Left ventricle myocardium superior (tissue), 1 donor: Measurements from ENCODE around the gene TBC1D5. TPM values are rescaled to one million over a fixed set of nuclear protein-coding genes. Genes with fewer than 3 reads are reported as not detected.
"Not testable (repeated sequence)": the region's sequence is repeated elsewhere in the genome, so short reads cannot be mapped to it uniquely, and the experiment has no call there.

Source experiments
- ATAC-seq: fragments of 200-7000 bp; cut with Tn5 transposase; one replicate; pipeline ENCODE4 v1.9.1; 2020; ENCODE audit warnings: mild to moderate bottlenecking, moderate library complexity
- DNase-seq: peaks from one replicate; pipeline ENCODE4 v3.0.0-alpha.2; 2020
- intact Hi-C: fragments of 100-400 bp; cut with micrococcal nuclease; formaldehyde crosslinking; loops from one replicate; pipeline ENCODE4 v1.11.0; 2022
- total RNA-seq: library from RNA; stranded (reverse); fragmentation: NEBNext Ultra II Directional; extraction: Animal tissue kit (Norgen Biotek cat#: 25700); gene quantifications from one replicate; pipeline ENCODE4 v1.2.1, GENCODE V29; 2021
- donor health status: DM: no; HTN: yes; CAD: no; lungs with severe emphysema.

Gene TBC1D5
- total RNA-seq, 1 donor from 2014 or later: 27.1 TPM

DNA sequence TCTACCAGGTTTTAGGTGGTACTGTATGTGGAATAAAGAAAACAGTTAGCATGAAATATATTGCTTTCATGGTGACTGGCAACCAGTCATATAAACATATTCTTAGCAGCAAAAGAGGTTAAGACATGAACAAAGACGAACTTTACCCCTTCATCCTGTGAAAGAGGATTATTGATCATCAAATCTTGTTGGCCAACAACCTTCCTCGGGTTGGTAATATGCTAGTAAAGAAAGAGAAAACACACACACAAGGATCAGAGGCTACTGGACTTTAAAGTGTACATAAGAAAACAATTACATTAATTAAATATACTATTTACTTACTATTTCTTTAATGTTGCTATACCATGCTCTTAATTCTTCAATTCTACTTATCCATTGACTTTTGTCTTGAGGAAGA lies 337.9 kb downstream of the TBC1D5 start:
- intact Hi-C loops: no loop called here
- no peak for ATAC-seq
- no peak for DNase-seq

DNA sequence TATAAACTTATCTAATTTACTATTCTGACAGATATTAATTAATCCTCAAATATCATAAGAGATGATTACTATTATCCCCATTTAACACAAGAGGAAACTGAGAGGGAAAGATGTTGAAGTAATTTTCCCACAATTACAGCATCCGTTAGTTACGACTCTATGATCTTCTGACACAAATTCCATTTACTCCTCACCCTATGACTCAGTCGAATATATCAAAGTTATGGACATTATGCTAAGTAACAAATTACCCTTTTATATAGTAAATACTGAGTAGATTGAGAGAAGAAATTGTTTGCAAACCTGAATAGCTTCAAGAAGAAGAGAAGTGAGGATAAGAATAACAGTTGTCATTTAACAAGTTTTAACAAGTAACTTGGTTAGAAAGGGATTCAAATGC lies 340.0 kb downstream of the TBC1D5 start:
- no peak for ATAC-seq
- no peak for DNase-seq
- intact Hi-C loops: no loop called here

DNA sequence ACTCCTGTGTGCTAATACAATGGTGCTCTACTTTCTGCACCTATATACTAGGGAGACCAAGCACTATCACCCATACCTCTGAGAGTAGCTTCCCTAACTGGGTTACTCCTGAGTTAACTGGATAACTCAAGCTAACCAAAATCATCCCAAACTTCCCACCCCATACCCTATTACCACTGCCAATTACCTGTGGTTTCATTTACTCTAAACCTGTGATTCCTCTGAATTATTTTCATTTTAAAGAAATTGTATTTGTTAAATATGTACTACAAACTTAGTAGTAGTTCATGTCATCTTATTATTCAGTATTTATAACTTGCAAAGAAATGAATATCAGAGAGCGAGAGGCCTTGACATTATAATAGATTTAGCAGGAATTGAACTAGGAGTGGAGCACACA lies 340.5 kb downstream of the TBC1D5 start:
- DNase-seq (no peak), ATAC-seq (no peak)
- intact Hi-C loops: no loop called here

DNA sequence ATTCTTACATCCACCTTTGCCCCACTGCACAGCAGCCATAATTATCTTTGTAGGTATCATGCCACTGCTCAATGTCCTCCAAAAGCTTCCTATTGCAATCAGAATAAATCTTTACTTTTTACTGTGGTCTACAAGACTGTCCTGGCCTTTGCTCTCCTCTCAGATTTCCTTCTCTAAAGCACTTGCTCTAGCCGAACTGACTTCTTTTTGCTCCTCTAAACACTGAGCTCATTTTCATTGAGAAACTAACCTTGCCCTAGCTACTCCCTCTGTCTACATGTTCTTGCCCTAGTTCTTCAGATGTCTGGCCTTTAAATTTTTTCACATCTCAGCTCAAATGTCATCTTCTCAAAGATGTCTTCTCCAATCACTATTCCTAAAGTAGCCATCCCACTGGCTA lies 342.8 kb downstream of the TBC1D5 start:
- no peak for ATAC-seq
- intact Hi-C loops: no loop called here
- no peak for DNase-seq

DNA sequence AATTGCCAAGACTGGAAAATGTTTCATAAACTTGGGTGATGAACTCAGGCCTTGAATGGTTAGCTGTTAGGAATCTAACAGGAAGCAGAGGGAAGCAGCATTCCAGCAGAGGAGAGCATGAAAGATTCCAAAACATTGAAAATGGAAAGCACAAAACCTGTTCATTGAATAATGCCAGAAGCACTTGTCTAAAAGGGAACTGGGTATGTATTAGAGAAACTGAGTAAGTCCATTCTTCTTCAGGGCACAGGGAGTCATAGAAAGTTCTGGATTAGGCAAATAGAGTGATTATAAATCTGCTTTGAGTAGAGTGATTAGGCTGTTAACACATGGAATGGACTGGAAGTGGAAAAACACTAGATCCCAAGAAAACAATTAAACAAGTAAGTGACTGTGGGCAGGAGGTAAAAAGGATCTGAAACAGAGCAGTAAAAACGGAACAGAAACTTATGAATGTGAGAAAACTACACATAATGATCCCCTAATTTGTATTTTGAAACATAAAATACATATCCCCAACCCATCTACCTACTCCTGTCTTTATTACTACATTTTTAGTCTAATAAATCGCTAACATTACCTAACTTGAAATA lies 343.4 kb downstream of the TBC1D5 start:
- ATAC-seq (no peak), DNase-seq (no peak)
- intact Hi-C loops: no loop called here

DNA sequence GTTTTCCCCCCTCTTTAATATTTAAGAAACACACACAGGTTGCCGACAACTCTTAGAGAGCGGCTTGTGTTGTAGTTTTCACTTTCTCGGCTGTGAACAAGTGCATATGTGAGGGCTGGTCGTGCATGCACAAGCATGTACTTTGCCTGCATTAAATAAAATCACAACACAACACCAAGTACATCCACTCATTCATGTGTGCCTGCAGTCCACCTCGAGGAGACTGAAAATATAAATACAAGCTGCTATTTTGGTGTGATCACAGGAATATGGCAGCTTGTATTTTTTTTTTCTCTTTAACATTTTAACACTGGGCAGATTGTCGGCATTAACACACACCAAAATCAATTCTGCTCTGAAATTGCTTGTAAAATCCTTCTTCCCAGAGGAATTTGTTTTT lies 346.4 kb downstream of the TBC1D5 start:
- DNase-seq (no peak), ATAC-seq (no peak)
- intact Hi-C loops: no loop called here

DNA sequence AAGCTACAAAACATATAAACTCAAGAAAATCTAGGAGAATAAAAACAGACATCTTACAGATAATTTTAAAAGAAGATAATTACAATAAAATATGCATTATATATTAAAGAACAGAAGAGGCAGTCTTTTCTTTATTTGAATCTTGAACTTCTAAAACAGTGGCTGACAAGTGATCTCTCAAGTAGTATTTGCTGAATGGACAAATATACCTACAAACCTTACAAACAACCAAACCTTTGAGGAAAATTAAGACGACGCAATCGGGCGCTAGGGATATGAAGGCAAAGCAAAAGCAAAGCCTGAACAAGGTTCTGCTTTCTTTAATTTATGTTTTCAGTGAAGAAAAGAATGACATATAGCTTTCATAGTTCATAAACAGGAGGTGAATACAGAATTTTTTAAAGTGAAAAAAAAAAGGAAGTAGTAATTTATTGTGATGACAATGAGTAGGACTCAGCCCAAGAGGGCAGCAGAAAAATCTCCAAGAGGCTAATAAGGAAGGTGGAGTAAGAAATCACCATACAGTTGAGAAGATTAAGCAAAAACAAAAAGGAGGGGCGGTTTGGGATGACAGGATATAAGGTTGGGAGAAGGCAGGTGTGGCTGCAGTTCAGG lies 347.8 kb downstream of the TBC1D5 start:
- DNase-seq (no peak), ATAC-seq (no peak)
- intact Hi-C loops: no loop called here

DNA sequence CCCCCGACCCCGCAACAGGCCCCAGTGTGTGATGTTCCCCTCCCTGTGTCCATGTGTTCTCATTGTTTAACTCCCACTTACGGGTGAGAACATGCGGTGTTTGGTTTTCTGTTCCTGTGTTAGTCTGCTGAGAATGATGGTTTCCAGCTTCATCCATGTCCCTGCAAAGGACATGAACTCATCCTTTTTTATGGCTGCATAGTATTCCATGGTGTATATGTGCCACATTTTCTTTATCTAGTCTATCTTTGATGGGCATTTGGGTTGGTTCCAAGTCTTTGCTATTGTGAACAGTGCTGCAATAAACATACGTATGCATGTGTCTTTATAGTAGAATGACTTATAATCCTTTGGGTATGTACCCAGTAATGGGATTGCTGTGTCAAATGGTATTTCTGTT lies 349.9 kb downstream of the TBC1D5 start:
- ATAC-seq, DNase-seq, intact Hi-C loops: not testable (repeated sequence)

DNA sequence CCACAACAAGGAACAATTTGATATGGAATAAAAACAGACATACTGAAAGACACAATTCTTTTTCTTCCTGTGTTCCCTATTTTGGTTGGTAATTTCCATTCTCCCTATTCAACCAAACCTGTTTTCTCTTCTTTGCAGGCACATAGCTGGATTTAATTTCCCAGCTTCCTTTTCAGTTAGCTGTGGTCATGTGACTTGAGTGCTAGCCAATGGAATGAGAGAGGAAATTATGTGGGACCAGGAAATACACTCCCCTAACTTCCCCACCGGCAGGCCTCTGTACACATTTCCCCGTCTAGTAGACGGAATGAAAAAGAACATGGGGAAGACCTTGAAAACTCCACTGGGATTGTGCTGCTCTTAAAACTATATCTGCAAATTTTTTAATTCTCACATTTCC lies 351.6 kb downstream of the TBC1D5 start:
- ATAC-seq: no peak
- DNase-seq: no peak
- intact Hi-C loops: no loop called here

DNA sequence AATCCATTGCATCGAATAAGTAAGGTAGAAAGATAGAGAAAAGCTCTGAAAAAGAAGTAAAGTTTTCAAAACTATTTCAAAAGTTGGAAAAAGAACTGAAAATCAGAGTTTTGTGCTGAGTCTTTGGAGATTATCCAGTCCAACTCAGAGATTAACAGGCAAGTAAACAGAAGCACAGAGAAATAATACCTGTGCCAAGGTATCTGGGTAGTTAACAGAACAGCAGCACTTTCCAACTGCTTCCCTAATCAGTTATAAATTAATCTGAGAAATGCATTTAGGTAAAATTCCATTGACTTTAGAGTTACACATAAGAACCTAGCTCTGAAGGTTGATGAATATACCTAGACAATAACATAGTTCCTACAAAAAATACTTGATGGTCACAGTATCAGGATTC lies 355.3 kb downstream of the TBC1D5 start:
- no peak for DNase-seq
- ATAC-seq: no peak
- intact Hi-C loops: no loop called here

DNA sequence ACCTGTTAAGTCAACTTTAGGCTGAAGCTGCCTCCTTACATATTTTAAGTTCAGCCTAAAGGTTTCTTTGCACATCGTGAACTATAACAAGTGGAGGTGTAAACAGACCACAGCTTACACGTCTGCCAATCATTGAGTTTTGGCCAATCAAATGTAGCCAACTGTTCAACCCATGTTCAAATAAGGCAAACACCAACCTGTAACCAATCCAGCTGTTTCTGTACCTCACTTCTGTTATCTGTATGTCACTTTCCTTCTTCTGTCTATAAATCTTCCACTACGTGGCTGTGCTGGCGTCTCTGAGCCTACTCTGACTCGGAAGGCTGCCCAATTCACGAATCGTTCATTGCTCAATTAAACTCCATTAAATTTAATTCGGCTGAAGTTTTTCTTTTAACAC lies 356.0 kb downstream of the TBC1D5 start:
- no peak for DNase-seq
- no peak for ATAC-seq
- intact Hi-C loops: no loop called here

DNA sequence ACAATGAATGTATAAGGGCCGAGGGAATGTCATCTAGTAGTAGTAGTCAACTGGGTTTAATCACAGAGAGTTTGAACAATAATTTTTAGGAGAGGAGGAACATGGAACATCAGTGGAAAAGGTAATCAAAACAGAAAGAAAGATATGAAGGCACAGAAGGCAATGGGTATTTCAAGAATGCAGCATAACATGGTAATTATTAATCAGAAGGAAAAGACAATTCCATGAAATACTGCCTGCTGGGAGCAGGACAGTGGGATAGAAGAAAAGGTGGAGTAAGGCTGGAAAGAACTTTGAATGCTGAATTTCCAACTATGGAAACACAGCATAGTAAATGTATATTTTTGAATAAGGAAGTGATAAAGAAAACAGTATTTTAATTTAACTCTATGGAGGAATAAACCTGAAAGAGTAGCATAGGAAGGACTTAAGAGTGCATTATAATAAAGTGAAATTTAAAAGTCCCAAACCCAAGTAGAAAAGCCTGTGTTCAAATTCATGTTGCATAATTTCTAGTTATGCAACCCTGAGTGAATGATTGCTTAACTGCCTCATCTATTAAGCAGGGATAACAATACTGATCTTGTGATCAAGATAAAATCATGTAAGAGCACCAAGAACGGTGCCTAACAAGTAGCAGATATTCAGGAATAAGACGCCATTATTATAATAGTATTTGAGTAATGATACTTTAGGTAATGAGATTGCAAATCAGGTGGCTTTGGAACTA lies 357.7 kb downstream of the TBC1D5 start:
- peak; percentile 32 for ATAC-seq
- intact Hi-C loops: no loop called here
- no peak for DNase-seq

DNA sequence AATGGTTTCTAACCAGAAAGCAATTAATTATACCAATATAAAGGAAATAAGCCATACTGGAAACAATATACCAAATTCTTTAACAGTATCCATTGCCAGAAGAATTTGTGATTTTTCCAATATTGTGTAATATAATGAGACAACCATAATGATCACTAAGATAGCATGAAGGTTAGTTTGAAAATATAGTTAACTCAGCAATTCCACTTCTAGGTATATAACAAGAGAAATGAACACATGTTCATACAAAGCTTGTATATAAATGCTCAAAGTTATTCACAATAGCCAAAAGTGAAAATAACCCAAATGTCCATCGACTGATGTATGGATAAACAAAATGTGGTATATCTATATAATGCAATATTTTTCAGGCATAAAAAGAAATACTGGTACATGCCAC lies 369.1 kb downstream of the TBC1D5 start:
- DNase-seq: no peak
- intact Hi-C loops: no loop called here
- ATAC-seq: no peak

DNA sequence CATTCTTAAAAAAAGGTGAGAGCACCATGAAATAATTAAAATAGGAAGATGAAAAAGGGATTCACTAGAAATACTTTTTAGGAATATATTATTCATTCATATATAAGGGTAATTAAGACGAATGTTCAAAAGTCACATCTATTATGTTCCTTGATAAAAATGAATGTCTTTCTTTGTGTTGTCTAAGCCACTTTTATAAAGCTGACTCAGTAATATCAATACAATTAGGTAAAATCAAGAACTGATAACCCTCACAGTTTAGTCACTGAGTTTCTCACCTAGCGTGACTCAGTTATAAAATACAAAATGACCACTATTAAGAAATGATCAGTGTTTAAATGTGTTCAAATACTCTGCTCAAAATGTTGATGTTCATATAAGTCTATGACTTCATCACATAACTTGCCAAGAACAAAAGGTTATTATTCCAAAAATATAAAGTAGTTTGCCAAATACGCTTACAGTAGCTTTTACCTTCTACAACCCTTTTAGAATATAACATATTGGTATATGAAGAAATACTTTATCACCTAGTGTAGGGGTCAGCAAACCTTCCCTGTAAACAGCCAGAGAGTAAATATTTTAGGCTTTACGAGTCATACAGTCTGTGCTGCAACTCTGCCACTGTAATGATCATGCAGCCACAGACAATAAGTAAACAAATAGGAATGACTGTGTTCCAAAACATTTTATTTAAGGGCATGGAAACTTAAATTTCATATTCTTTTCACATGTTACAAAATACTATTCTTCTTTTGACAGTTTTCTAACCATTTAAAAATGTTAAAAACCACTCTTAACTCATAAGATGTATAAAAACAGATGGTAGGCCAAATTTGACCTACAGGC lies 369.8 kb downstream of the TBC1D5 start:
- no peak for ATAC-seq
- DNase-seq: no peak
- intact Hi-C loops: no loop called here

DNA sequence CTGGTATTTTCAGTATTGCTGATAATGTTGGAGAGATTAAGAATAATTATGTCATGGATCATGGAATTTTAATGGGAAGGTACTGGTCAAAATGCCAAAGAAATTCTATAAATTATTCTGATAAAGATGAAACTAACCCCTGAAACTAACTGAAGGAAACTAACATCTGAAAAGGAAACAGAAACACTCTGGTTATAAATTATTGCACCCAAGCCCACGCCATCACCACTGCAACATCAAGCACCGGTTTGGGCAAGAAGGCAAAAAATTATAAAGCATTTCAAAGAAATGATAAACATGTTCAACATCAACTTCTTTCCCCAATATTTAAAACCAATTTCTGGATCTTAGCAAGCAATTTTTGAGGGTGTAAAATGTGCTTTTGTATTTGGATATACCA lies 372.5 kb downstream of the TBC1D5 start:
- intact Hi-C loops: no loop called here
- ATAC-seq (no peak), DNase-seq (no peak)

DNA sequence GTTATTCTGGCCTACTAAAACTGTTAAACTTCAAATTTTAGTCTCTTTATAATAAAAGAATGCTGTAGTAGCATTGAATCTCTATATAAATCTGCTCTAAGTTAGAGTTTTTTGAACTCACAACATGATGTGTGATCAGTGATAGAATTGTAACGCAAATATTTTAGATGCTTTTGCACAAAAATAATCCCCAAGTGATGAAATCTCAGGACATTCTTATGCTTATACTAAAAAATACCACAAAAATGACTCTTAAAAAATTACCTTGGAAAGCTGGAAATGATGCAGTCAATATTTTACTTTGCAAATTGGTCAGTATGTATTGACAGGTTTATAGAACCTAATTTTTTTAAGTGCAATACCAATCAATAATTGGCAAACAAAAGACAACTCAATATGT lies 375.3 kb downstream of the TBC1D5 start:
- ATAC-seq (no peak), DNase-seq (no peak)
- intact Hi-C loops: no loop called here

DNA sequence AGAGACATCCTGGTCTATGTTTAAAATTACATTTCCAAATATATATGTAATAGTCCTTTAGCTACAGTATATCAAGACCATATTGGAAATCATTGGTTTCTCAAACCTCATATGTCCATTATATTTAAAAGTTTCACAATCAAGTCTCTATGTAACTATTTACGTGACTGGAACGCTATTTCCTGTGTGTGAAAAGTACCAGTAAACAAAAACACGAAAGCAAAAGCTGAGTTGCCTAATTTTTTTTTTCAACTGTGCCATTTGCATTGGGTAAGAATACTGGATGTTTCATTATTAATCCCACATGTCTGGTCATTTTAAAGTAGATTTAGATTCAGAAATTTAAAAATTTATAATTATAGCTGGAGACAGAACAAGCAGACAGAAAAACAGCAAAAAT lies 381.4 kb downstream of the TBC1D5 start:
- ATAC-seq (no peak), DNase-seq (no peak)
- intact Hi-C loops: no loop called here

DNA sequence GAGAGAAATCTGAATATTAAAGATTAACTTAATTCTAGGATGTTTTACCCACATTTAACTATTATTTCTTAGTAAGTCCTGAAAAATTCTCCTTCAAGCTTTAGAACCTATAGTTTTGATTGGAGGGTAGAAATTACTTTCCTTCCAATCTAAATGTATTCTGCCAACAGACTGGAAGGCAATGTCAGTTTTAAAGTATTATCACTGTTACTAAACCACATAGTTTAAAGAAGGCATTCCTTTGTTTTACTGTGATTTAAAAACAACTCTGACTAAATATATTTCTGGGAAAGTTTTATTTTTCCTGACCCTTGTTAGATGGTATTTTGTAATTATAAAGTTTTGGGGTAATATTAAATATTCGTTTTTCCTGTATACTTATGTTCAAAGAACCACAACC lies 382.5 kb downstream of the TBC1D5 start:
- intact Hi-C loops: no loop called here
- DNase-seq: no peak
- no peak for ATAC-seq

DNA sequence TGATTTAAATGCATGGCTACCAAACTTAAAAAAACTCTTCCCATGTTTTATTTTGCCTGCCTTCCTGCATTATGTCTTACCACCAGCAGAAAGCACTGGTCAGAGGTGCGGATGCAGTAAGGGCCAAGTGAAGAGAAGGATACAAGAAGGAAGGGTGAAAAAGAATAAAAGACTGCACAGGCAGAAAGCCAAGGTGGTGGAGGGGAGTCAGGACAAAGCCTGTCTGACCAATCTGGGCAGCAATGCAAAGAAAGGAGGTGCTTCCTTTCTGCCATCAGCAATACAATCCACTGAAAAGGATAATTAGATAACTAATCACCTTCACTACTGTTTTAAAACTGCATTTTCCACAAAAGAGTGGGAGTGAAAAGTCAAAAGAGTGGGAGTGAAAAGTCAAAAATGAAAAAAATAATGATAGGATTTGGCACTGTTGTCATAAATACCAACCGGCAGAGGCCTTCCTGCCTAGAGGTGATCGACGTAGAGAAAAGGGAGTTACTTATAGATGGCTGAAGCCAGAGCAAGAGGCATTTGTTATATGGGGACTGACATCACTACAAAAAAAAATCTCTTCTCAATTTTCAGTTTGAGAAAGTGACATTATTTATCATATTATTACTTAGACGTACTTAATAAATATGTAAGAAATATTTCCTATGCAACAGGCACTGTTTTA lies 385.3 kb downstream of the TBC1D5 start:
- no peak for ATAC-seq
- intact Hi-C loops: no loop called here
- DNase-seq: no peak

DNA sequence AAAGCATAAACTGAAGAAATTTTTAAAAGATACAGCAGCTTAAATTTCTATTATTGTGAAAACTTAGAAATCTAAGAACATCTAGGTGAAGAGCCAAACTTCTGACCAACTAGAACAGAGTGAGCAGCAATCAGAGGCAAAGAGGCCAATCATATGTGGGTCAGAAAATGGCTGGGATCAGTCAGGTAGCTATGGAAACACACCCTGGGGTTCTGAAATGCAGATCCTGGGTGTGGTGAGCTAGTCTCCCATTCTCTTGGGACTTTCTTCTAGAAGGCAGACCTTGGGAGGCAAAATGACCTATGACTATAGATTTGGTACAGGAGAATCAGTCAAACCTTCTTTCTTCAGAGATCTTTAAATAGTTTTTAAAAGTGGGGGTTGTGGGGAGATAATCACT lies 385.8 kb downstream of the TBC1D5 start:
- intact Hi-C loops: no loop called here
- ATAC-seq (no peak), DNase-seq (no peak)
